ENCODE measurements around the gene NEDD1. TPM values are rescaled to one million over a fixed set of nuclear protein-coding genes. Genes with fewer than 3 reads are reported as not detected.

The NEDD1 gene
- total RNA-seq, 1 experiment from 2014 or later = 35.4 TPM

DNA sequence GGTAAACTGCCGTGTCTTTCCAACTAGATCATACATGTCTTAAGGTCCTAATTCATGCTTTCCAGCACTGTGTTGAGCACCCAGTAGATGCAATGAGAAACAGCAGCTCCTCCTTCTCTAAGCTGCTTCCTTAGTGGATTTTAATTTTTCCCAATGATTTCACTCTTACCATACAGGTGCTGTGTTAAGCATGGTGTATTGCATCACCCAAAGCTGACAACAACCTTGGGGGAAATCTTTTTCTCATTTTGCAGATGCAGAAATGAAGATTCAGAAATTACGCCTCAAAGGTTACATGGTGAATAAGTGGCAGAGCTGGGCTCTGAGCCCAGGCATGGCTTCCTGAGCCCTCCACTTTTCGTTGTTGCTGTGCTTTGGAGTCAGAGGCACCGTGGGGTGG is 75.6 kb downstream of the NEDD1 start:
- no peaks in the 10 kb centered on the region for H4K20me1 ChIP-seq (ENCODE audit: insufficient read depth)
- H3K9me2 ChIP-seq (ENCODE audit: insufficient read depth) = no peaks in the 10 kb centered on the region
- H3K9me3 ChIP-seq (ENCODE audit: control insufficient read depth in 1 of 2, insufficient read depth in 1 of 2, low read depth in 1 of 2, low read length in 2 of 2) = no peaks in the 10 kb centered on the region
- CTCF ChIA-PET = no interaction called here
- no TSS peak for BruUV-seq (replicated peaks)
- ATAC-seq = no peak
- H3K4me3 ChIP-seq (replicated peaks in 1 of 2; ENCODE audit: low read depth in 1 of 2, low read length in 2 of 2) = no peak overlapping the region
- TF ChIP-seq EZH2phosphoT487 (IDR thresholded peaks at IDR 0.05; ENCODE audit: borderline replicate concordance) (no peak), CBX3 (IDR thresholded peaks at IDR 0.05; ENCODE audit: low read depth) (no peak), POLR2AphosphoS5 (IDR thresholded peaks at IDR 0.05; ENCODE audit: low read depth, low read length) (no peak), EGR1 (IDR thresholded peaks at IDR 0.05; ENCODE audit: low read depth) (no peak), JUND (IDR thresholded peaks at IDR 0.05) (no peak), FOSL1 (IDR thresholded peaks at IDR 0.05; ENCODE audit: low read depth) (no peak), YY1 (IDR thresholded peaks at IDR 0.05; ENCODE audit: extremely low read depth, insufficient replicate concordance, low read depth, low read length) (no peak), SP1 (IDR thresholded peaks at IDR 0.05; ENCODE audit: low read depth) (no peak), ZFX (IDR thresholded peaks at IDR 0.05) (no peak), ELF1 (IDR thresholded peaks at IDR 0.05; ENCODE audit: borderline replicate concordance, low read depth) (no peak)
- TF ChIP-seq, protein P1, sequence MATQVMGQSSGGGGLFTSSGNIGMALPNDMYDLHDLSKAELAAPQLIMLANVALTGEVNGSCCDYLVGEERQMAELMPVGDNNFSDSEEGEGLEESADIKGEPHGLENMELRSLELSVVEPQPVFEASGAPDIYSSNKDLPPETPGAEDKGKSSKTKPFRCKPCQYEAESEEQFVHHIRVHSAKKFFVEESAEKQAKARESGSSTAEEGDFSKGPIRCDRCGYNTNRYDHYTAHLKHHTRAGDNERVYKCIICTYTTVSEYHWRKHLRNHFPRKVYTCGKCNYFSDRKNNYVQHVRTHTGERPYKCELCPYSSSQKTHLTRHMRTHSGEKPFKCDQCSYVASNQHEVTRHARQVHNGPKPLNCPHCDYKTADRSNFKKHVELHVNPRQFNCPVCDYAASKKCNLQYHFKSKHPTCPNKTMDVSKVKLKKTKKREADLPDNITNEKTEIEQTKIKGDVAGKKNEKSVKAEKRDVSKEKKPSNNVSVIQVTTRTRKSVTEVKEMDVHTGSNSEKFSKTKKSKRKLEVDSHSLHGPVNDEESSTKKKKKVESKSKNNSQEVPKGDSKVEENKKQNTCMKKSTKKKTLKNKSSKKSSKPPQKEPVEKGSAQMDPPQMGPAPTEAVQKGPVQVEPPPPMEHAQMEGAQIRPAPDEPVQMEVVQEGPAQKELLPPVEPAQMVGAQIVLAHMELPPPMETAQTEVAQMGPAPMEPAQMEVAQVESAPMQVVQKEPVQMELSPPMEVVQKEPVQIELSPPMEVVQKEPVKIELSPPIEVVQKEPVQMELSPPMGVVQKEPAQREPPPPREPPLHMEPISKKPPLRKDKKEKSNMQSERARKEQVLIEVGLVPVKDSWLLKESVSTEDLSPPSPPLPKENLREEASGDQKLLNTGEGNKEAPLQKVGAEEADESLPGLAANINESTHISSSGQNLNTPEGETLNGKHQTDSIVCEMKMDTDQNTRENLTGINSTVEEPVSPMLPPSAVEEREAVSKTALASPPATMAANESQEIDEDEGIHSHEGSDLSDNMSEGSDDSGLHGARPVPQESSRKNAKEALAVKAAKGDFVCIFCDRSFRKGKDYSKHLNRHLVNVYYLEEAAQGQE (IDR thresholded peaks at IDR 0.05; ENCODE audit: low read depth) = no peak
- TF ChIP-seq, protein P2, sequence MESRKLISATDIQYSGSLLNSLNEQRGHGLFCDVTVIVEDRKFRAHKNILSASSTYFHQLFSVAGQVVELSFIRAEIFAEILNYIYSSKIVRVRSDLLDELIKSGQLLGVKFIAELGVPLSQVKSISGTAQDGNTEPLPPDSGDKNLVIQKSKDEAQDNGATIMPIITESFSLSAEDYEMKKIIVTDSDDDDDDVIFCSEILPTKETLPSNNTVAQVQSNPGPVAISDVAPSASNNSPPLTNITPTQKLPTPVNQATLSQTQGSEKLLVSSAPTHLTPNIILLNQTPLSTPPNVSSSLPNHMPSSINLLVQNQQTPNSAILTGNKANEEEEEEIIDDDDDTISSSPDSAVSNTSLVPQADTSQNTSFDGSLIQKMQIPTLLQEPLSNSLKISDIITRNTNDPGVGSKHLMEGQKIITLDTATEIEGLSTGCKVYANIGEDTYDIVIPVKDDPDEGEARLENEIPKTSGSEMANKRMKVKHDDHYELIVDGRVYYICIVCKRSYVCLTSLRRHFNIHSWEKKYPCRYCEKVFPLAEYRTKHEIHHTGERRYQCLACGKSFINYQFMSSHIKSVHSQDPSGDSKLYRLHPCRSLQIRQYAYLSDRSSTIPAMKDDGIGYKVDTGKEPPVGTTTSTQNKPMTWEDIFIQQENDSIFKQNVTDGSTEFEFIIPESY (IDR thresholded peaks at IDR 0.05; ENCODE audit: extremely low read depth, insufficient replicate concordance, low read length) = no peak
- TF ChIP-seq, protein P3, sequence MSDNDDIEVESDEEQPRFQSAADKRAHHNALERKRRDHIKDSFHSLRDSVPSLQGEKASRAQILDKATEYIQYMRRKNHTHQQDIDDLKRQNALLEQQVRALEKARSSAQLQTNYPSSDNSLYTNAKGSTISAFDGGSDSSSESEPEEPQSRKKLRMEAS (IDR thresholded peaks at IDR 0.05) = no peak
- peaks cover 0 to 3% of the 10 kb centered on the region in 2 experiments; a peak in 1 of 4 replicates for H3K4me1 ChIP-seq (ENCODE audit: control insufficient read depth in 1 of 2, insufficient read depth in 2 of 2, low read length in 2 of 2)
- H3K4me2 ChIP-seq (ENCODE audit: low read length) = no peak overlapping the region
- no peak overlapping the region for H3K27ac ChIP-seq (ENCODE audit: low read depth, low read length)
- no peak for DNase-seq (ENCODE audit: low read depth, low spot score)
- RAD21 ChIA-PET (ENCODE audit: low non-redundant PET in 1 of 2, low total read pairs in 2 of 2, uncharacterized antibody in 2 of 2, unreplicated experiment in 2 of 2) = no interaction called here
- no peaks in the 10 kb centered on the region for H3K36me3 ChIP-seq (ENCODE audit: control insufficient read depth in 1 of 2, insufficient read depth in 2 of 2, low read length in 2 of 2)
- no peaks in the 10 kb centered on the region for H3K79me2 ChIP-seq (ENCODE audit: insufficient read depth, low read length)
- no peak overlapping the region for H2AFZ ChIP-seq (ENCODE audit: low read depth, low read length, poor library complexity, severe bottlenecking)
- POLR2A ChIA-PET = no interaction called here
- intact Hi-C loops (cut with micrococcal nuclease) = no loop called here
- no peak overlapping the region for H3K9ac ChIP-seq (ENCODE audit: low read length)
- no peaks in the 10 kb centered on the region; the same call in 1 of the 2 replicates for H3K27me3 ChIP-seq (ENCODE audit: insufficient read depth, low read length)

All from HCT116 (cell line).